Erythroblast (primary cell): Measurements from ENCODE around the gene TMEM212.

Experiments used
- GATA1 ChIP-seq: IDR thresholded peaks from 2 replicates; pipeline ENCODE4 v1.6.1; 2011; ENCODE audit warnings: low read depth, mild to moderate bottlenecking, control low read depth, low read length, moderate library complexity
- POLR2A ChIP-seq: IDR thresholded peaks from 2 replicates; pipeline ENCODE4 v1.6.1; 2011; ENCODE audit warnings: mild to moderate bottlenecking, low read length

DNA sequence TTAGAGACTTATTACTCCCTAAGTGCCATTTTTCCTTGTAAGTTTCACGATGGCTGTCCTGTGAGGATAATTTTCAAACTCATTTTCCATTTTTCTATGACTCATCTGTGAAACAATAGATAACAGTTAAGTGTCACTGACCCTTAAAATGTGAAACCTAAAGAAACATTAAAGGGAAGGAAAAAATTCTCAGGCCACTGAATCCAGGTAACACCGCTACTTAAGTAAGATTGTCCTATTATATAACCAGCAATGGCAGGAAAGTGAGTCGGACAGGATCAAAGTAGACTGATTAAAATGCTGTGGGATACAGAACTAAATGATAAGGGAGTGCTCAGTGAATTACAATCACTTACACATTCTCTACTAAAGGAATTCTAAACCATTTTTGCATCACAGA lies 45.3 kb upstream of the TMEM212 start:
- TF ChIP-seq POLR2A (no peak), GATA1 (no peak)
